ENCODE measurements around the gene ZNF74.

The ZNF74 gene

DNA sequence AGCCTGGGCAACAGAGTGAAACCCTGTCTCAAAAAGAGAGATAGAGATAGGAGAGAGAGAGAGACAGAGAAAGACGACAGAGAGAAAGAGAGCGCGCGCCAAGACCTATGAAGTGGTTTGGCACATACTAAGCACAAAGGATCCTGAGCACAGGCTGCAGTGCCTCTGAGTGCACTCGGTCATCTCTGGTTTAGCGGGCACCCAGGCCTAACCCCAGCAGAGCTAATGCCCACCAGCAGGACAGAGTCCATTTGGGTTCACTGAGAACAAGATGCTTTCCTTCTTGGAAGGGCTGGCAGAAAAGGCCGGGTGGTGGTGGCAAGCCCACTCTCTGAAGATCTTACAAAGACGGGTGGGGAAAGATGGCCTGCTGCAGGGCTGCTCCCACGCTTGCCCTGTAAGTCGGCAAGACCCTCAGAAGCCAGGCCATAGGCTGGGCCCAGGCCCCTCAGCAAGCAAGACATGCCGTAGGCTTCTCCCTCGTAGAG is 40.4 kb downstream of the ZNF74 start:
- no peak for DNase-seq

DNA sequence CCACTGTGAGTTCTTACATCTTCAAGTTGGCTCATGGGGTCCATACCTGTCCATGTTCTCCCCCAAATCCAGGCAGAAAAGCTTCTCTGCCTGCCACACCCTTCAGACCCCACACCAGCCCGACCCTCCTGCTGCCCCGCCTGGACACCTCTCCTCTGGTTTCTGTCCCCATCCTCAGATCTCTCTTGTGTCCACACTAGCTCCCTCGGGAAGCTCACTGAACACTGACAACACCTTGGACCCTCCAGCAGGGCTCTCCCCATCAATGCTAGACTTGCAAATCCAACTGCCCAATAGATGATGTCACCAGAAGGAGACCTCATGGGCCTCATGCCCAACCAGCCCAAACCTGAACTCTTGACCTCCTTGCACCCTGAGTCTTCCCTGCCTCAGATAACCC is 40.8 kb downstream of the ZNF74 start:
- no peak for DNase-seq

DNA sequence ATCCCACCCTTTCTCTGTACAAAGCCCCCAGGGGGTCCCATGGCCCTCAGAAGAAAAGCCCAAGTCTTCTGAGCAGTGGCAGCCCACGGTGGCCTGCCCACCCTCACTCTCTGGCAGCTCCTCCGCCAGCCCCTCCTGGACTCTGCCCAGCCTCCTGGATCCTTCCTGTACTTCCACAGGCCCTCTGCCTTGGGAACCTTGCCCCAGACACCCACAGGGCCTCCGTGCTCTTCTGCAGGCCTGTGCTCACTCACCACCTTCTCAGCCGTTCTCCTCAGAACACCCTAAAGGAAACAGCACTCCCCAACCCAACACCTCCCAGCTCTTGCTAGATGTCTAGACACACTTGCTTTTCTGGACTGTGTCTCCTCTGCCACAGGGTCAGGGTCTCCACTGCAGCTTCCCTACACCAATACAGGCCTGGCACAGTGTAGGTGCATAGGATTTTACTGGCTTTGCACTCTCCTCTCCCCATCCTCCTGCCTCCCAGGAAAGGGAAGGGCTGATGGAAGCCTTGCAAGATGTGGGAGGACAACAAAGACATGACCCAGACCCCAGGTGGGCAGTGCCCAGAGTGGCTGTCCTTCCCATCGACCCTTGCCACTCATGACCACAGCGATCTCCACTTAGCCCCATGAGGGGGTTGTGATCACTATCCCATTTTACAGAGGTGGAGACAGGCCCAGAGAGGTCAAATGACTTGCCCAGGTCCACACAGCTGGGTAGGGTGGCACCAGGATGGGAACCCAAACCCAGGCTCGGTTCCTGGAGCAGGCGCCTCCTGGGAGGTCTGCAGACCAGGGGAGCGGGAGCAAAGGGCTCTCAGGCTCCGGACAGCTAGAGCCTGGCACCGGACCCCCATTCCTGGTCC is 41.7 kb downstream of the ZNF74 start:
- no peak for DNase-seq

DNA sequence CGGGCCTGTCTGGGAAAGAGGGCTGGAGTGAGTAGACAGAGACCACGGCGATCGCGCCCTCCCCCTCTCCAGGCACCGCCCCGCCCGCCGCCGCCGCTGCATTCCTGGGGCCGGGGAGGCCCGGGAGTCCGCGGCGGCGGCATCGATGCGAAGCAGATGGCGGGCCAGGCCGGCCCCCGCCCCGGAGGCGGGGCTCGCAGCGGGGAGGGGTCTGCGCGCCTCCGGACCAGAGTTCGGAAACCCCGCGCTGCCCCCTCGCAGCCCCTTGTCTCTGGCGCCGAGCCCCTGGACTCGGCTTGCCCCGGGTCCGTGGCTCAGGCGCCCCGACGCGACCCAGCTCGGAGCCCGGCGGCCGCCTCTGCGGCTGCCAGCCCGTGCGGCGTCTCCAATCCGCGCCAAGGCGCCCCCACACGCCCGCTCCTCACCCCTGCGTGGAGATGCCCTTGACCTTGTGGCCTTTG is 42.4 kb downstream of the ZNF74 start:
- no peak for DNase-seq

DNA sequence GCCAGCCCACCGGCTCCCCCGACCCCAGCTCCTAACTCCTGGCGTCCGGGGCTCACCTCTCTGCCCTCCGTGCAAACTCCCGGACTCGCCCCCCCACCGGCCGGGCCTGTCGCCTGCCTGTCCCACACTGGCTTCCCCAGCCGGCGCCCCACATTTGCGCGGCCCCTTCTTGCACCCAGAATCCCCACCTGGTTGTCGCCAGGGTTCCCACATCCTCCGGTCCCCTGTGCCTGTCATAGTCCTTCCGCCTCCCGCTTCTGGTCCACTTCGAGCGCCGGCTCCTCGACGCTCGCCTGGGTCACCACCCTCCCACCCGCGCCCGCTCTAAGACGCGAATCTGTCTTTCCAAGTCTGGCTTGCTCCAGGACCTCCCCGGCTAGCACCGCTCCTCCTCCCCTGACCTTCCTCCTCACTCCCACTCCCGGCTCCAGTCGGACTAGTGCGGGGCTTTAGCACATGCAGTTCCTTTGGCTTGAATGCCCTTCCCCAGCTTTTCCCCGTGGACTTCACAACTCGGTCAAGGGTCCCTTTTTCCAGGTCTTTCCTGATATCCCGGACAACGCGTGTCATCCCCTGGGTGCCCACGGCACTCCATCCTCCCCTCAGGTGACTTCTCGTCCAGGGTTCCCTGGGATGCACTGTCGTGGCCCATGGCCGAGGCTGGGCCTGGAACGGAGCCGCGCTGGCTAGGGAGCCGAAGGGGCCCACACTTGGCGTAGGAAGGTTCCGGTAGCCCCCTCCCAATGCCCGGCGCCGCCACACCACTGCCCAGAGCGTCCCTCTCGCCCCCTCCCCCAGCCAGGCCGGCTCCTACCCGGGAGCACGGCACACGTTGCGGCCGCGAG is 43.0 kb downstream of the ZNF74 start:
- no peak for DNase-seq

DNA sequence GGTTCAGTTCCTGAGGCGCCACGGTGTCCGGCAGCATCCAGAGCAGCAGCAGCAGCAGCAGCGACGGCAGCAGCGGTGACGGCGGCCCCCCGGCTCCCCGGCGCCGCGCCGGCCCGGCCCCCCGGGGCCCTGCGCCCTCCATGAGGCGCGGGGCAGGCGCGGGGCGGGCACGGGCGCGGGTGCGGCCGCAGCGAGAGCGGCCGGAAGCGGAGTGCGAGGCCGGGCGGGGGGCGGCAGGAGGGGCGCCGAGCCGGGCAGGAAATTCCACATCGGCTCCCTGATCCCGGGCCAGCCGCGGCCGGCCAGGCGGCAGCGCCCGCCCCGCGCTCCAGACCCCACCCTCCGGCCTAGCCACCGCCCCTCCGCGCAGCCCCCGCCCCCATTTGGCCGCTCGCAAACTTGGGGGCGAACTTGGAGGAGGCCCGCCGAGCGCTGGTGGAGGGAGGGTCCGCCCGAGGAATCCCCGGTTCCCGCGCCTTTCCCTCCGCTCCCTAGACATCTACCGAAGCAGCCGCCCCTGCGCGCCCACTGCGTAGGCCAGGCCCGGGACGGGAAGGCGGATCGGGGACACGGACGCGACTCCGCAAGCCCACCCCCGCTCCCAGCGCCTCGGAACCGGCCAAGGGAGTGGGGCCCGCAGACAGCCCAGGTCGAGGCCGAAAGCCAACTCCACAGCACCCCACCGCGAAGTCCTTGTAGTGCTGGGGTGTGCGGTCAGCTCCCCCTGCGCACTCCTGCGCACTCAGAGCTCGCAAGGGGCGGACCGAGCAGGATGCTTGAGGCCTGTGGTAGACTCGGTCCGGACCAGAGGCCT is 43.9 kb downstream of the ZNF74 start, which contains the start of gene SCARF2:
TSS of gene SCARF2 (minus strand) at position 213 of the 814 bp plus-strand sequence. CDS start at position 142, 71 bp downstream.
- DNase-seq, result no peak

DNA sequence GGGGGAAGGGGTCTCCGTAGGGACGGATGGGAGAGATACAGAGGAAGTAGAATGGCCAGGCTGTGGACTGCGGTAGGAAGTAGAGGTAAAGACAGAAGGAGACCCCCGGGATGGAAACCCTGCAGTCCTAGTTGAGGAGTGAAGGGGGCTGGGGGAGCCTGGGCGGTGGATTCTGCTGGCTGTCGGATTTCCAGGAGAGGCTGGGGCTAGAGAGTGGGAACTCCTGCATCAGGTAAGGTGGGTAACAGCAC is 44.4 kb downstream of the ZNF74 start:
- no peak for DNase-seq

DNA sequence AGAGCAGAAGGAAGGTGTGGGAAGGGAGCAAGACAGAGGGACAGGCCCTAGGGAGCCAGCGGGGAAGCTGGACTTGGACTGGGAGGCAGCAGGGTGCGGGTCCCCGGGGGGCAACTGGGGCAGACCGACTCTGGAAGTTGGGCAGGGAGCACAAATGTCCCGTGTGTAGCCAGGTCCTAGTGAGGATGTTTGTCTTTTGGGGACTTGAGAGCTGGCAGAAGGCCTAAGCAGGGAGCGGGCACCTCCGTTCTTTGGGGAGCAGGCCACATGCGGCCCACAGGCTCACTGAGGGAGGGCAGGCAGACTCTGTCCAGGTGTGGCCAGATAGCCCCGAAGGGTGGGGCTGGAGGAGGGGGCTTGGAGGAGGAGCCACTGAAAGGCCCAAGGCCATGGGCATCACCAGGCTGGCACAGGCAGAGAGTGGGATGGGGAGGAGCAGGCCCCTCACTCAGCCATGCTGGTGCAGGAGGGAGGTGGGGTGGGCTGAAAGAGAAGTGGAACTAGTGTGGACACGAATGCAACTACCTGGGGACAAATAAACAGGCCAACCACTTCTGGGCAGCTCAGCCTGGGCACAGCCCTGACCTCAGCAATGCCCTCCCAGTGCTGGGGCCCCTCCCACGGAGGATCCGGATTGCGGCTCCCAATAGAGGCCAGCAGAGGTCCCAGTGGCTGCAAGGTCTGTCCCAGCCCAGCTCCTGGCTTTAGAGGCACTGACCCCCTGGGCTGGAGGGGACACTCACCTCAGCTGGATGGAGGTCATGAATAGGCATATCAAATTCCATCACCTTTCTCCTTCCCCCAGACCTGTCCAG is 44.9 kb downstream of the ZNF74 start:
- no peak for DNase-seq

DNA sequence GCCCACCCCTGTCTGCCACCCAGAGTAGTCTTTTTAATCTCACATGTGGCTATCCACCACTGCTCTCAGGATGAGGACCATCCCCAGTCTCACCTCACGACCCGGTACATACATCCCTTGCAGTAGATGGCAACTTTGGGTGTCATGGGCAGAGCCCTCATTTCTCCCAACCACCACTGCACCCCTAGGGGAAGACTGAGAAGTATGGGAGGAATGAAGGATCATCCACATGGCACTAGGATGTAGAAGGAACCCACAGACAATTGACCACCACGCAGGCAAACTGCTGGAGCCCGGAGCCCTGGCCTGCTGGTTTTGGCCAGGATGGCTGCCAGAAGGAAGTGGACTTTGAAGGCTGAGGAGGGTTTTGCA is 45.6 kb downstream of the ZNF74 start:
- DNase-seq, result no peak

DNA sequence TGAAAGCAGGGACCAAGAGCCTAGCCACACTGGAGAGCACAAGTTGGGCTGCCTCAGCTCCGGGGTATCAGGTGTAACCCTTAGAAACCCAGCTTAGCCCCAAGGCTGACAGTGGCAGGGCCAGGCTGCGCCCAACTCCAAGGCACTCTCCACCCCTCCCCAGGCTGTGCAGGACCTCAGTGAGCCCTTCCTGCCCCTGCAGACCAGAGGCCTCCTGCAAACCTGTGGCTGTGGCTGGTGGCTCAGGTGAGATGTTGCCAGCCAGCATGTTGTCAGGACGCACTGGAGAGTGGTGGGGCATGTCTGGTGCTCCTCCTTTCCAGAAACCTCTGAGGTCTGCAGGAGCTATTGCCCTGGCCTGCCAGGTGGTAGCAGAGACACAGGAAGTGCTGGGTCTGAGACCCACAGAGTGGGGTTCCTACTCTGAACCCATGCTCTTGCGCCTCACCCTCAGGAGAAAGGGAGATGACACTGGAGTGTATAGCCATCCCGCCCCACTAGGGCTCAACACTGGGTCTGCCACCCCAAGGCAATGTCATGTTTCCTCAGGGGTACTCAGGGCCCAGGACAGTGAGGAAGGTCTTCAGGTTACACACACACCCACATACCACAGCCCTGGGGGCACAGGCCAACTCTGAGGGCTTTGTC is 46.1 kb downstream of the ZNF74 start:
- no peak for DNase-seq

DNA sequence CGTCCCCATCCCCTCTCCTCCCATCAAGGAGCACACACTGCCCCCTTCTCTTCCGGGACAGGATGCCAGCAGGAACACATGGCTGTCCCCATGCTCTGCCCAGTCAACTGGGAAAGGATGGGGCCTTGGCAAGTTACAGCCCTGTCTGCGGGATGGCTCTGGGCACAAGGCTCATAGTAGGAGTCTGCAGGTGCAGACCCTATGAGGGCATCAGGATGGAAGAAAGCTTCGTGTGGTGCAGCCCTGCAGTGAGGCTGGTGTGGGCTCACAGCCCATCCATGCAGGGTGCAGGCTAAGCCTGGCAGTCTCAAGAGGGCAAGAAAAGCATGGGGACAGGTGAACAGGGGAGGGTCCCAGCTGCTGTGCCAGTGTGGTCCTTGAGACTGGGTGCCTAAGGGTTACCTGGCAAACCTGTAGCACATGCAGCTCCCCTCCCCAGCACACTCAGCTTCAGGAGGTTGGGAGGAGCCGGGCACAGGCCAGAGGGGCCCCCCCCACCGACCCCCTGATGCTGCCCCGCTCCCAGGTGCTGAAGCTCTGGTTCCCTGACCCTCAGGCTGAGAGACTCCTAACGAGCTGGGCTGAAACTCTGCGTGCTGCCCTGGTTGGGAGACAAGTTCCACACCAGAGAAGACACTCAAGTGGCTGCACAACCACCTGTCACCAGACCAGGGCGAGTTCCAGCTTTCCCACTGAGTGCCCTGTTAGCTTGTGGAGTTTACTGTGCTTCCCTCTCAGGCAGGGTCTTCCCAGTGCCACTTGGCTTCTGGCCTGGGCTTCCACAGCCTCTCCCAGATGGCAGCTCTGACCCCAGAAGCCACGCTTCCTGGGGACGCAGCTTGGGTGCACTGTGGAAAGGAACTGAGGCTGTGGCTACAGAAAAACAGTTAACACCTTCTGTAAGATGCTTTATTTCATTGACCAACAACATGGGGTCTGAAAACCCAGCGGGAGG is 47.0 kb downstream of the ZNF74 start:
- DNase-seq, result no peak

DNA sequence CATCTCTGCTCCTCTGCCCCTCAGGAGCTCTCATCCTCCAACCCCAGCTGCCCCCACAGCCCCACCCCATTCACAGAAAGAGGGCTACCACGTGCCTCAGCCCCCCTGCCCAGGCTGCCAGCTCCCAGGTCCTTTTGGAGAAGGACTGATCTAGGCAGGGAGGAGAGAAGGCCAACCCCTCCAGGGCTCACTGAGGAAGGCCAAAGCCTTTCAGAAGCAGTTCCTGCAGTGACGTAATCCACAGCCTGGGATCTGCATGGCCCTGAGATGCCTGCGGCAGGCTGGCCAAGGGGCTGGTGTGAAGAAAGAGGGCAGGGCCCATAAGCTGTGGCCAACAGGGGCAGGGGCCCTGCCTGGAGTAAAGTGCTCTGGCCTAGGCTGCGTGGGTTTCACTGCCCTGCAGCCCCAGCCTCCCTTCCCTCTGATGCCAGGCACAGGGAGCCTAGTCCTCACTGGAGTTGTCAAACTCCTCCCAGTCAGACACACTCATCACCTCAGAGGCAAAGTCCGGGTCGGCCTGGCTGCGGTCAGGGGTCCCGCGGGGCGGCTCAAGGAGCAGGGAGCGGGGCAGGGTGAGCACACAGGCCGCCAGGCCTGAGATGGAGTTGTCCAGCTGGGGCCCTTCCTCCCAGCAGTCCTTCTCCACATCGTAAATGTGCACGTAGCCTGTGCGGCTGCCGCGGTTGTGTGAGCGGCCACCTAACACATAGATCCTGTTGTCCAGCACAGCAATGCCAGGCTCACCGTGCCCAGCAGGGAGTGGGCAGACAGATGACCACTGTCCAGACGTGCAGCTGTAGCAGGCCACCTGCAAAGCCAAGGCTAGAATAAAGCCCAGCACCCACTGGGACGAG is 47.9 kb downstream of the ZNF74 start:
- no peak for DNase-seq

DNA sequence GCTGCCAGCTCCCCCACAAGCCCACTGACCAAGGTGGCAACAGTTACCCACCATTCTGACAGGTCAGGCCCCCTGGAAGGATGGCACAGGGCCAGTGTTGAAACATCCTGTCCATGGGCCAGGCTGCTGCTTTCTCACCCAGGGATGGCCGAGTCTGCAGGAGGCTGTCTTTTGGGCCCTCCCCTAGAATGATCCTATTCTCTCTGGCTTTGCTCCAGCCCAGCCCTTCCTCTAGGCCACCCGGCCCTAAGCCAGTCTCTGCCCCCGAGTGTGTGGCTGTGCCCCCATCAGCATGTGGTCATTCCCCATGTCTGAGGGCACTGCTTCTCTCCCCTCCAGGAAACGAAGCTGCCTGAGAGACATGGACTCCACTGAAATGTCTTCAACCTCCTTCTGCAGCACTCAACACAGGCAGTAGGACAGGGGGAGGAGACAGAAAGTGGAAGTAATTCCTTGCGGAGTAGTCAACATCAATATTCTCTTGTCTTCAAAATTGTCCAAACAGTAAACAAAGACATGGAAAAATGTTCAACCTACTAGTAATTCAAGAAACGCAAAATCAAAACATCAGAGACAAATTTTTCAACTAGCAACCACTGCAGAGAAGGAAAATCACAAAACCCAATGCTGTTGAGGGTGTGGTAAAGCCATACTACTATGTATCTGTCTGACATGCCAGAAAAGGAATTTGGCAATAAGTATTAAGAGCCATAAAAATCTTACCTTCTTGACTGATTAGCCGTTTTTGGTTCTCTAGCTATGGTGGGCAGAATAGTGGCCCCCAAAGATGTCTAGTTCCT is 48.7 kb downstream of the ZNF74 start:
- DNase-seq, result no peak

DNA sequence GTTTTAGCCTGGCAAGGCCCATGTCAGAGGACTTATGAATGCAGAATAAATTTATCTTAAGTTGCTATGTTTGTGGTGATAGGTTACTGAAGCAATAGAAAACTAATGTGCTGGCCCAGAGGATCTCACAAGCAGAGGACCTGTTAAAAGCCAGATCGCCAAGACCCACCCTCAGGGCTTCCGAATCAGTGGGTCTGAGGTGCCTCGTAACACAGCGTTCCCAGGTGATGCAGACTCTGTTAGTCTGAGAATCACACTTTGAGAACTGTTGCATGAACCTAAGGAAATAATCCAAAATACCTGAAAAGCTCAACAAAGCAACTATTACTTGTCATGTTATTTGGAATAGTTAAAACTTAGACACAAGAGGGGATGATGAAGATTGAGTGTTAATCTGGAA is 50.4 kb downstream of the ZNF74 start:
- DNase-seq, result no peak

DNA sequence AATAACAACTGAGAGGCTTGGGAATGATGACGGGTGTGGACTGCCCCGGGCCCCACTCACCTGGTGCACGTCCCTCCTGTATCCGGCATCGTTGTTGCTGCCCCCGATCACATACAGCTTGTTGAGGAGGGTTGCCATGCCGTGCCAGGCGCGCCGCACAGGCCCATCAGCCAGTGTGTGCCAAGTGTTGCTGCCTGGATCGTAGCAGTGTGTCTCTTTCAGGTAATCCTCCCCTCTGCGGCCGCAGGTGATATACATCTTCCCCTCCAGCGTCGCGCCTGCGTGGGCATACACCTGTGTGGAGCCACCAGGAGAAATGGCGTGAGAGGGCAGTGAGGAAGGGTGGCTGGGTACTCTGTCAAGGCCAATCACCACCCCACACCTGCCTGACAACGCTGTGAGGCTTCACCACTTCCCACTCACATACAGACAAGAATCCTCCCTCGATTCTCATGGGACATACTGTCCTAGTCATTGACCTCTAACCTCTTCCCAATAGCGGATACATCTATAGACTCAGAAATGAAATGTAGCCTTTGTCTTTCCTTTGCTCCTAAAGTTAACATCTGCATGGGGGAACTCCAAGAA is 52.5 kb downstream of the ZNF74 start:
- DNase-seq, result no peak

DNA sequence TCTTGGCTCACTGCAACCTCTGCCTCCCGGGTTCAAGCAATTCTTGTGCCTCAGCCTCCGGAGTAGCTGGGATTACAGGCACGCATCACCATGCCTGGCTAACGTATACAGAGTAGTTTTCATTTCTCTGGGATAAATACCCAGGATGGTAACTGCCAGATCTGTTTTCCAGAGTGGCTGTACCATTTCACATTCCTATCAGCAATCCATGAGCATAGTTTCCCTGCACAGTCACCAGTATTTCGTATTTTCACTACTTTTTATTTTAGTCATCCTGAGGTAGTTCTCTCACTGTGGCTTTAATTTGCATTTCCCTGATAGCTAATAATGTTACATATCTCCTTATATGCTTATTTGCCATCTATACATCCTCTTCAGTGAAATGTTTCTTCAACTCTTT is 54.7 kb downstream of the ZNF74 start:
- no peak for DNase-seq

DNA sequence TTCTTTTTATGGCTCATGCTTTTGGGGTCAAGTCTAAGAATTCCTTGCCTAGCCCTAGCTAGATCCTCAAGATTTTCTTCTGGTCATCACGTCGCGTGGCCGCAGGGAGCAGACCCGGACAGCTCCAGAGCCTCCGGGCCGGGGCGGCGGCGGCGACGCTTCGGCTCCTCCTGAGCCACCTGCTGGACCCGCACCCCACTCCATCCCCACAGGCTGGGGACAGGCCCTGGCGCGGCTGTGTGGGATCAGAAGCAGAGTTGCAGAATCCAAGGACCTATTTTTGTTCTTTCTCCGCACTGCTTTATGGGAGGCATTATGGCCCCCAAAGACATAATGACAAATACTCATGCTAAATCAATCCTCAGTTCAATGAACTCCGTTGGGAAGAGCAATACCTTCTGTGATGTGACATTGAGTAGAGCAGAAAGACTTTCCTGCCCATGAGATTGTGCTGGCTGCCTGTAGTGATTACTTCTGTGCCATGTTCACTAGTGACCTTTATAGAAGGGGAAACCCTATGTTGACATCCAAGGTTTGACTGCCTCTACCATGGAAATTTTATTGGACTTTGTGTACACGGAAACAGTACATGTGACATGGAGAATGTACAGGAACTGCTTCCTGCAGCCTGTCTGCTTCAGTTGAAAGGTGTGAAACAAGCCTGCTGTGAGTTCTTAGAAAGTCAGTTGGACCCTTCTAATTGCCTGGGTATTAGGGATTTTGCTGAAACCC is 56.0 kb downstream of the ZNF74 start:
- no peak for DNase-seq

DNA sequence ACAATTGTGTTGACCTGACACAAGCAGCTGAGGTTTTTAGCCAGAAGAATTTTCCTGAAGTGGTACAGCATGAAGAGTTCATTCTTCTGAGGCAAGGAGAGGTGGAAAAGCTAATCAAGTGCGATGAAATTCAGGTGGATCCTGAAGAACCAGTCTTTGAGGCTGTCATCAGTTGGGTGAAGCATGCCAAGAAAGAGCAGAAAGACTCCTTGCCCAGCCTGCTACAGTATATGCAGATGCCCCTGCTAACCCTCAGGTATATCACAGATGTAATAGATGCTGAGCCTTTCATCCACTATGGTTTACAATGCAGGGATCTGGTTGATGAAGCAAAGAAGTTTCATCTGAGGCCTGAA is 56.6 kb downstream of the ZNF74 start:
- DNase-seq, result no peak

Measured in amniotic stem cell (primary cell).